HG03103 (cell line): ENCODE data around the gene BET1L.

Experiments used
- ATAC-seq: cut with Tn5 transposase; IDR thresholded peaks from one replicate; pipeline ENCODE4 v1.9.1; 2021; ENCODE audit warnings: low read depth; ENCODE audit not compliant: unreplicated experiment

BET1L gene

GRCh38 chr11:210803-211180, 3.6 kb upstream of the BET1L start:
- ATAC-seq: no peak

GRCh38 chr11:210122-210802, 3.1 kb upstream of the BET1L start:
- ATAC-seq: no peak

GRCh38 chr11:209275-210121, 2.3 kb upstream of the BET1L start:
- ATAC-seq: no peak

- ATAC-seq: no peak
Observed at GRCh38 chr11:208917-209260, 1.7 kb upstream of the BET1L start.

GRCh38 chr11:208181-208916, 1.1 kb upstream of the BET1L start:
- peak; percentile 30 for ATAC-seq

GRCh38 chr11:207863-208180, 623 bp upstream of the BET1L start:
- no peak for ATAC-seq

- ATAC-seq: no peak
Observed at GRCh38 chr11:206526-207207, 532 bp downstream of the BET1L start.

GRCh38 chr11:206002-206384, 1.2 kb downstream of the BET1L start:
- ATAC-seq: no peak

- no peak for ATAC-seq
Observed at GRCh38 chr11:205221-206001, 1.8 kb downstream of the BET1L start.

- no peak for ATAC-seq
Observed at GRCh38 chr11:204587-205109, 2.6 kb downstream of the BET1L start.

GRCh38 chr11:203945-204586, 3.1 kb downstream of the BET1L start:
- ATAC-seq: no peak

- ATAC-seq: no peak
Observed at GRCh38 chr11:203056-203944, 3.9 kb downstream of the BET1L start.

GRCh38 chr11:202490-202889, 4.7 kb downstream of the BET1L start:
- ATAC-seq: no peak

- no peak for ATAC-seq
Observed at GRCh38 chr11:201966-202365, 5.2 kb downstream of the BET1L start.

- no peak for ATAC-seq
Observed at GRCh38 chr11:200224-201003, 6.8 kb downstream of the BET1L start.

GRCh38 chr11:199782-200181, 7.4 kb downstream of the BET1L start:
- no peak for ATAC-seq

- no peak for ATAC-seq
Observed at GRCh38 chr11:199004-199581, 8.1 kb downstream of the BET1L start.
